GM12878 (cell line): Measurements from ENCODE around the gene DCDC2. TPM values are rescaled to one million over a fixed set of nuclear protein-coding genes. Genes with fewer than 3 reads are reported as not detected.
A peak's percentile ranks its signal among the peaks of the same experiment; 100 is the strongest.
"Not testable (repeated sequence)": the region's sequence is repeated elsewhere in the genome, so short reads cannot be mapped to it uniquely, and the experiment has no call there.

Experiments
- ATAC-seq: fragments of 200-7000 bp; cut with Tn5 transposase; 3 replicates; pipeline ENCODE4 v1.9.1; 2020; ENCODE audit warnings: mild to moderate bottlenecking, moderate library complexity
- BruUV-seq: library from RNA; stranded (reverse); fragments of 400-500 nt; replicated peaks from 2 replicates; lab custom pipeline; 2021; lab: Mats Ljungman, UMichigan
- CTCF ChIA-PET: fragments of 300-600 bp; sonication (Branson Sonifier 250); formaldehyde crosslinking; extraction: SDS; loops from one replicate; lab custom pipeline; 2021; ENCODE audit warnings: inconsistent platforms; lab: Yijun Ruan, JAX
- POLR2A ChIA-PET: fragments of 350-600 bp; formaldehyde crosslinking; extraction: SDS; loops from one replicate; lab custom pipeline; 2021; ENCODE audit warnings: inconsistent platforms; lab: Charles Lee
- RAD21 ChIA-PET: fragments of 300-600 bp; sonication (Branson Sonifier 250); formaldehyde crosslinking; loops from one replicate; lab custom pipeline; 2023; ENCODE audit warnings: antibody characterized with exemption; ENCODE audit not compliant: unreplicated experiment; lab: Charles Lee
- SMC1A ChIA-PET: fragments of 300-600 bp; sonication (Branson Sonifier 250); formaldehyde crosslinking; loops from one replicate; lab custom pipeline; 2023; ENCODE audit not compliant: unreplicated experiment, uncharacterized antibody; lab: Charles Lee
- DNase-seq: peaks from one replicate; pipeline ENCODE4 v3.0.0-alpha.2; 2011; ENCODE audit warnings: low read depth, low spot score
- FAIRE-seq: peaks from 3 replicates; lab custom pipeline; 2011; peaks lifted over from hg19 to GRCh38; lab: Jason Lieb, UNC
- H2AFZ ChIP-seq: 2 replicates; pipeline ENCODE4 v1.6.0; 2011; ENCODE audit warnings: low read depth, low read length, control low read depth; ENCODE audit not compliant: control insufficient read depth
- H3K27ac ChIP-seq: 2 replicates; pipeline ENCODE4 v1.5.1; 2011; ENCODE audit warnings: control low read depth; ENCODE audit not compliant: control insufficient read depth, insufficient read depth
- H3K27me3 ChIP-seq, 2 experiments: replicated peaks in 1 of 2; 2 replicates each; pipeline versions ENCODE4 v1.6.0 to v1.6.1; 2011; ENCODE audit warnings: low read length in 1 of 2; ENCODE audit not compliant: control insufficient read depth in 2 of 2, insufficient read depth in 2 of 2
- H3K36me3 ChIP-seq, 2 experiments: 2 replicates each; pipeline ENCODE4 v1.5.1; 2011; ENCODE audit warnings: low read length in 1 of 2; ENCODE audit not compliant: control insufficient read depth in 2 of 2, insufficient read depth in 2 of 2
- H3K4me1 ChIP-seq: 2 replicates; pipeline ENCODE4 v1.6.1; 2011; ENCODE audit warnings: mild to moderate bottlenecking, low read length, moderate library complexity, mixed read lengths; ENCODE audit not compliant: control insufficient read depth, insufficient read depth
- H3K4me2 ChIP-seq: 2 replicates; pipeline ENCODE4 v1.6.0; 2011; ENCODE audit warnings: control low read depth; ENCODE audit not compliant: control insufficient read depth, insufficient read depth
- H3K4me3 ChIP-seq: fragments of 200-600 bp; sonication (generic); 2 replicates; pipeline ENCODE4 v1.5.1; 2016
- H3K79me2 ChIP-seq: 2 replicates; pipeline ENCODE4 v1.6.0; 2011; ENCODE audit warnings: low read length; ENCODE audit not compliant: control insufficient read depth, insufficient read depth
- H3K9ac ChIP-seq: 2 replicates; pipeline ENCODE4 v1.8.0; 2011; ENCODE audit warnings: low read length, control low read depth, mixed read lengths; ENCODE audit not compliant: control insufficient read depth, insufficient read depth
- H3K9me3 ChIP-seq: replicated peaks from 3 replicates; pipeline ENCODE4 v1.5.1; 2011; ENCODE audit warnings: mild to moderate bottlenecking, low read length; ENCODE audit not compliant: control insufficient read depth, insufficient read depth
- H4K20me1 ChIP-seq: 2 replicates; pipeline ENCODE4 v1.6.0; 2011; ENCODE audit not compliant: control insufficient read depth, insufficient read depth
- EZH2 ChIP-seq: IDR thresholded peaks from 2 replicates; pipeline ENCODE4 v1.6.1; 2012; ENCODE audit warnings: low read depth, mild to moderate bottlenecking, control low read depth, inconsistent platforms, low read length, borderline replicate concordance; ENCODE audit not compliant: control insufficient read depth
- JUNB ChIP-seq: IDR thresholded peaks from 2 replicates; pipeline ENCODE4 v1.6.1; 2016; ENCODE audit warnings: antibody characterized with exemption, mild to moderate bottlenecking
- MEF2A ChIP-seq: IDR thresholded peaks from 2 replicates; pipeline ENCODE4 v1.6.1; 2011; ENCODE audit warnings: low read depth, mild to moderate bottlenecking, low read length, moderate library complexity; ENCODE audit not compliant: insufficient read depth
- NFYB ChIP-seq: IDR thresholded peaks from 2 replicates; pipeline ENCODE4 v1.6.1; 2011; ENCODE audit warnings: low read depth, mild to moderate bottlenecking, low read length, improper control_type of control experiment, moderate library complexity; ENCODE audit not compliant: insufficient read depth
- NR2C2 ChIP-seq: IDR thresholded peaks from 2 replicates; pipeline ENCODE4 v1.6.1; 2011; ENCODE audit warnings: borderline replicate concordance, low read depth; ENCODE audit not compliant: control insufficient read depth, insufficient read length
- POLR2A ChIP-seq: IDR thresholded peaks from 2 replicates; pipeline ENCODE4 v1.6.1; 2011; ENCODE audit warnings: low read depth, mild to moderate bottlenecking, low read length
- POU2F2 ChIP-seq: IDR thresholded peaks from 3 replicates; pipeline ENCODE4 v1.6.1; 2011; ENCODE audit warnings: low read depth, mild to moderate bottlenecking, low read length, borderline replicate concordance
- SREBF1 ChIP-seq: IDR thresholded peaks from 2 replicates; pipeline ENCODE4 v1.6.1; 2012; ENCODE audit warnings: mild to moderate bottlenecking, low read length
- SREBF2 ChIP-seq: IDR thresholded peaks from 2 replicates; pipeline ENCODE4 v1.6.1; 2012; ENCODE audit warnings: mild to moderate bottlenecking, low read length
- SRF ChIP-seq, 2 experiments: IDR thresholded peaks; 2 replicates each; pipeline ENCODE4 v1.6.1; 2011; ENCODE audit warnings: low read depth in 2 of 2, low read length in 2 of 2, mild to moderate bottlenecking in 1 of 2, moderate library complexity in 1 of 2
- SUZ12 ChIP-seq: fragments of 200-600 bp; sonication (generic); IDR thresholded peaks from one replicate; pipeline ENCODE4 v1.6.1; 2018; ENCODE audit warnings: antibody characterized with exemption, mild to moderate bottlenecking; ENCODE audit not compliant: unreplicated experiment
- ZNF207 ChIP-seq: fragments of 450-650 bp; IDR thresholded peaks from 2 replicates; pipeline ENCODE4 v1.6.1; 2014; ENCODE audit warnings: antibody characterized with exemption, mild to moderate bottlenecking, borderline replicate concordance
- WGBS: methylation state at CpG from one replicate; pipeline ENCODE4 v1.1.6; 2016; ENCODE audit warnings: low lambda C conversion rate; ENCODE audit not compliant: insufficient replicate concordance, insufficient coverage; ENCODE audit errors: missing lambda C conversion rate; 5-methylcytosine and 5-hydroxymethylcytosine counted together
- in situ Hi-C: fragments of 300-500 bp; cut with MboI; formaldehyde crosslinking; loops from 9 replicates; pipeline ENCODE4 v1.14.3; 2018; ENCODE audit warnings: mixed read lengths
- intact Hi-C: fragments of 100-400 bp; cut with micrococcal nuclease; formaldehyde crosslinking; loops from one replicate; pipeline ENCODE4 v1.14.2; 2022; ENCODE audit not compliant: unreplicated experiment
- polyA plus RNA-seq, 11 experiments: library from polyadenylated mRNA; depleted of rRNA in 4 of 11; unstranded in 6 of 11; stranded (reverse) in 5 of 11; fragments of >200 nt; fragmentation: Nextera tagmentation in 4 of 11; fragmentation: Illumina TruSeq in 1 of 11; extraction: Ambion mirVana in 4 of 11; extraction: Trizol in 1 of 11; gene quantifications; 1 replicate in 1 of 11; 2 replicates in 10 of 11; pipeline versions ENCODE4 v1.2.1 to v1.2.3, GENCODE V29; 2011 to 2016; ENCODE audit warnings: inconsistent platforms in 2 of 11, missing spikeins in 2 of 11, low read depth in 1 of 11
- total RNA-seq, 4 experiments: library from RNA; depleted of rRNA in 3 of 4; stranded (reverse); fragments of >200 nt in 3 of 4; fragmentation: Illumina TruSeq in 1 of 4; extraction: Trizol in 1 of 4; gene quantifications; 2 replicates each; pipeline versions ENCODE4 v1.2.1 to v1.2.3, GENCODE V29; 2013 to 2021
- TF ChIP-seq, protein P1 (sequence below): IDR thresholded peaks from 2 replicates; pipeline ENCODE4 v1.6.1; 2012; ENCODE audit warnings: low read depth, low read length, improper control_type of control experiment
- TF ChIP-seq, protein P2 (sequence below): fragments of 450-650 bp; IDR thresholded peaks from 2 replicates; pipeline ENCODE4 v1.6.1; 2017; ENCODE audit warnings: borderline replicate concordance

DCDC2 gene
- total and polyA plus RNA-seq, 10 of the 15 experiments (the other 5 are each of a cell fraction or from before 2014, with no cell fraction given): under 0.01 to 0.03 TPM; not detected in 8

- TF ChIP-seq, protein P1, sequence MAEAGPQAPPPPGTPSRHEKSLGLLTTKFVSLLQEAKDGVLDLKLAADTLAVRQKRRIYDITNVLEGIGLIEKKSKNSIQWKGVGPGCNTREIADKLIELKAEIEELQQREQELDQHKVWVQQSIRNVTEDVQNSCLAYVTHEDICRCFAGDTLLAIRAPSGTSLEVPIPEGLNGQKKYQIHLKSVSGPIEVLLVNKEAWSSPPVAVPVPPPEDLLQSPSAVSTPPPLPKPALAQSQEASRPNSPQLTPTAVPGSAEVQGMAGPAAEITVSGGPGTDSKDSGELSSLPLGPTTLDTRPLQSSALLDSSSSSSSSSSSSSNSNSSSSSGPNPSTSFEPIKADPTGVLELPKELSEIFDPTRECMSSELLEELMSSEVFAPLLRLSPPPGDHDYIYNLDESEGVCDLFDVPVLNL: no peak
Observed at GRCh38 chr6:24270011-24270410, 87.8 kb downstream of the DCDC2 start (continued).

GRCh38 chr6:24258214-24258613, 99.6 kb downstream of the DCDC2 start:
- H2AFZ ChIP-seq, H3K9me3 ChIP-seq, BruUV-seq, H4K20me1 ChIP-seq, DNase-seq, H3K4me3 ChIP-seq, H3K4me1 ChIP-seq, H3K9ac ChIP-seq, H3K27ac ChIP-seq, FAIRE-seq, in situ Hi-C loops, ATAC-seq, RAD21 ChIA-PET, H3K27me3 ChIP-seq, POLR2A ChIA-PET, H3K4me2 ChIP-seq, intact Hi-C loops, H3K79me2 ChIP-seq, H3K36me3 ChIP-seq: not testable (repeated sequence)
- peak; percentile 29; the same call in 1 of the 2 replicates for TF ChIP-seq NFYB
- ChIA-PET SMC1A (interaction anchor here (2.1 kb wide), 1 partner anchor 15 kb away, joined by 4 read pairs; no protein-coding TSS in a partner anchor), CTCF (interaction anchor here (0.6 to 2.0 kb wide), 3 partner anchors 17 to 134 kb away, joined by 3 to 8 read pairs (median 5); no protein-coding TSS in a partner anchor)
- WGBS: 8% methylated on average over 6 of the region's 6 CpGs

DNA sequence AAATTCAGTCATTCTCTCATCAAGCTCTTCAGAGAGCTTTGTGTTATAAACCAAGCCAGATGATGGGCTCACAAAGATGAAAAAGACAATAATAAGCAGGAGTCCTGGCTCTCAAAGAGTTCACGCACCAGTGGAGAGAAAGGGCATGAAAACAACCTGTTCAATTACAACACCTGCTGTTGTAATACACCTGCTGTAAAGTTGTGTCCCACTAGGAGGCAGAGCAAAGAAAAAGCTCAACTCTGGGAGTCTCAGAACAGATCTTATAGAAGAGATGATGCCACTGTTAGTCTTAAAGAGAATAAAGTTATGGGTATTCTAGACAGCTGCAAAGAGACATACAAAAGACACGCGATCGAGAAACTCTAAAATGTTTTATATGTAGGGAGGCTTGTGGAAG, 100.6 kb downstream of the DCDC2 start:
- RAD21 ChIA-PET: no interaction called here
- POLR2A ChIA-PET: no interaction called here
- CTCF ChIA-PET: interaction anchor here (0.6 to 2.0 kb wide), 4 partner anchors 8 to 135 kb away, joined by 3 to 8 read pairs (median 4); no protein-coding TSS in a partner anchor
- no peak overlapping the region for H3K4me2 ChIP-seq
- FAIRE-seq: no peak
- peaks cover 0 to 1% of the 10 kb centered on the region in 2 experiments; a peak in 1 of 4 replicates for H3K27me3 ChIP-seq
- no peaks in the 10 kb centered on the region; the same call in 2 of the 3 replicates for H3K9me3 ChIP-seq
- H3K79me2 ChIP-seq: no peaks in the 10 kb centered on the region
- intact Hi-C loops (no loop called here), in situ Hi-C loops (no loop called here)
- SMC1A ChIA-PET: interaction anchor here (2.0 to 2.1 kb wide), 2 partner anchors 14 to 16 kb away, joined by 4 to 5 read pairs; no protein-coding TSS in a partner anchor
- no peak overlapping the region for H3K4me3 ChIP-seq
- no peak overlapping the region for H2AFZ ChIP-seq
- 75% methylated on average over 4 of the region's 4 CpGs for WGBS
- H4K20me1 ChIP-seq: no peaks in the 10 kb centered on the region
- no TSS peak for BruUV-seq
- no peak for ATAC-seq
- no peaks in the 10 kb centered on the region for H3K36me3 ChIP-seq
- DNase-seq: no peak
- no peak overlapping the region for H3K27ac ChIP-seq
- peaks cover 3% of the 10 kb centered on the region; the same call in 1 of the 2 replicates for H3K4me1 ChIP-seq
- H3K9ac ChIP-seq: no peak overlapping the region
- TF ChIP-seq SREBF2: no peak
- TF ChIP-seq POLR2A: no peak
- TF ChIP-seq MEF2A: no peak
- no peak for TF ChIP-seq SUZ12
- TF ChIP-seq JUNB: no peak
- TF ChIP-seq POU2F2: no peak
- no peak for TF ChIP-seq EZH2
- no peak for TF ChIP-seq SREBF1
- no peak for TF ChIP-seq SRF (IDR thresholded peaks at IDR 0.05; ENCODE audit: low read depth in 2 of 2, low read length in 2 of 2)
- TF ChIP-seq, protein P2, sequence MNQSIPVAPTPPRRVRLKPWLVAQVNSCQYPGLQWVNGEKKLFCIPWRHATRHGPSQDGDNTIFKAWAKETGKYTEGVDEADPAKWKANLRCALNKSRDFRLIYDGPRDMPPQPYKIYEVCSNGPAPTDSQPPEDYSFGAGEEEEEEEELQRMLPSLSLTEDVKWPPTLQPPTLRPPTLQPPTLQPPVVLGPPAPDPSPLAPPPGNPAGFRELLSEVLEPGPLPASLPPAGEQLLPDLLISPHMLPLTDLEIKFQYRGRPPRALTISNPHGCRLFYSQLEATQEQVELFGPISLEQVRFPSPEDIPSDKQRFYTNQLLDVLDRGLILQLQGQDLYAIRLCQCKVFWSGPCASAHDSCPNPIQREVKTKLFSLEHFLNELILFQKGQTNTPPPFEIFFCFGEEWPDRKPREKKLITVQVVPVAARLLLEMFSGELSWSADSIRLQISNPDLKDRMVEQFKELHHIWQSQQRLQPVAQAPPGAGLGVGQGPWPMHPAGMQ: no peak
- TF ChIP-seq ZNF207: no peak
- TF ChIP-seq NR2C2: no peak
